Psoas muscle (tissue), 8 donors: Measurements from ENCODE around the gene FAM149B1. TPM values are rescaled to one million over a fixed set of nuclear protein-coding genes. Genes with fewer than 3 reads are reported as not detected.

Experiments used
- ATAC-seq, 4 donors: fragments of 200-7000 bp; cut with Tn5 transposase; one replicate each; pipeline ENCODE4 v1.9.1; 2020; ENCODE audit warnings: moderate library complexity in 3 of 4, mild to moderate bottlenecking in 2 of 4
- DNase-seq, 2 donors: peaks; one replicate each; pipeline ENCODE4 v3.0.0-alpha.2; 2020
- H3K27ac ChIP-seq: fragments of 200-600 bp; one replicate; pipeline ENCODE4 v1.8.0; 2022
- H3K27me3 ChIP-seq, 3 donors: fragments of 200-600 bp in 1 of 3; one replicate each; pipeline versions ENCODE4 v1.6.1 to v1.8.0; 2013 to 2022; ENCODE audit warnings: low read length in 2 of 3, mild to moderate bottlenecking in 2 of 3, moderate library complexity in 1 of 3; ENCODE audit not compliant: insufficient read depth in 3 of 3
- H3K36me3 ChIP-seq, 2 donors: fragments of 200-600 bp in 1 of 2; one replicate each; pipeline versions ENCODE4 v1.6.1 to v1.8.0; 2013 to 2022; ENCODE audit warnings: low read depth in 1 of 2, mild to moderate bottlenecking in 1 of 2, moderate library complexity in 1 of 2; ENCODE audit not compliant: insufficient read depth in 1 of 2
- H3K4me1 ChIP-seq: fragments of 200-600 bp; one replicate; pipeline ENCODE4 v1.8.0; 2022
- H3K4me3 ChIP-seq: fragments of 200-600 bp; one replicate; pipeline ENCODE4 v1.8.0; 2022; ENCODE audit warnings: mild to moderate bottlenecking
- H3K9me3 ChIP-seq: fragments of 200-600 bp; one replicate; pipeline ENCODE4 v1.8.0; 2022
- WGBS, 3 donors: extraction: QIAGEN DNeasy Blood & Tissue Kit; methylation state at CpG; one replicate each; pipeline versions ENCODE4 v1.1.6 to v1.1.7; 2013; 5-methylcytosine and 5-hydroxymethylcytosine counted together
- intact Hi-C, 2 donors: fragments of 100-400 bp; cut with DNase I; formaldehyde crosslinking; loops; one replicate each; pipeline versions ENCODE4 v1.11.0 to v1.14.2; 2022
- polyA plus RNA-seq, 3 donors: library from polyadenylated mRNA; stranded (reverse); fragments of 200-250 nt; gene quantifications; one replicate each; pipeline ENCODE4 v1.2.3, GENCODE V29; 2013
- total RNA-seq, 4 donors: library from RNA; stranded (reverse); fragmentation: NEBNext Ultra II Directional in 2 of 4; extraction: Animal tissue kit (Norgen Biotek cat#: 25700) in 2 of 4; gene quantifications; one replicate each; pipeline versions ENCODE4 v1.2.1 to v1.2.4, GENCODE V29; 2021 to 2023
- TF ChIP-seq, protein P1 (sequence below): fragments of 200-600 bp; IDR thresholded peaks from one replicate; pipeline ENCODE4 v1.8.0; 2022; ENCODE audit warnings: antibody characterized with exemption
- donor health status: healthy with polysubstance abuse.
- donor health status: DM: no; HTN: no; CAD: no; lungs with moderate emphysema.
- donor health status: Bipolar disorder and iron deficiency.
- donor health status: healthy.
- donor health status: DM: yes; HTN: yes; CAD: no.
- donor health status: DM: no; HTN: no; CAD: no.
- donor health status: DM: no; HTN: no; CAD: no.
- donor health status: DM: yes; HTN: yes; CAD: no.

FAM149B1 gene
- total and polyA plus RNA-seq, 7 donors, result 8.2 to 18.1 (median 10.8) TPM

DNA sequence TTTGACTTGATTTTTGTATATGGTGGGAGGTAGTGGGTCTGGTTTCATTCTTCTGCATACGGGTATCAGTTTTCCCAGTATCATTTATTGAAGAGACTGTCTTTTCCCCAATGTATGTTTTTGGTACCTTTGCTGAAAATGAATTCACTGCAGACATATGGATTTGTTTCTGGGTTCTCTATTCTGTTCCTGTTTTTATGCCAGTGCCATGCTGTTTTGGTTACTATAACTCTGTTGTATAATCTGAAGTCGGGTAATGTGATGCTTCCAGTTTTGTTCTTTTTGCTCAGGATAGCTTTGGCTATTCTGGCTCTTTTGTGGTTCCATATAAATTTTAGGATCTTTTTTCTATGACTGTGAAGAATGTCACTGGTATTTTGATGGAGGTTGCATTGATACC, 947 bp upstream of the FAM149B1 start:
- Histone ChIP-seq H3K27me3 (no peaks in the 10 kb centered on the region), H3K27ac (peak overlapping the region; percentile 99), H3K4me3 (peak overlapping the region; percentile 98), H3K36me3 (peaks cover 8 to 27% of the 10 kb centered on the region in 2 donors), H3K4me1 (peaks cover 43% of the 10 kb centered on the region), H3K9me3 (no peaks in the 10 kb centered on the region)
- TF ChIP-seq, protein P1, sequence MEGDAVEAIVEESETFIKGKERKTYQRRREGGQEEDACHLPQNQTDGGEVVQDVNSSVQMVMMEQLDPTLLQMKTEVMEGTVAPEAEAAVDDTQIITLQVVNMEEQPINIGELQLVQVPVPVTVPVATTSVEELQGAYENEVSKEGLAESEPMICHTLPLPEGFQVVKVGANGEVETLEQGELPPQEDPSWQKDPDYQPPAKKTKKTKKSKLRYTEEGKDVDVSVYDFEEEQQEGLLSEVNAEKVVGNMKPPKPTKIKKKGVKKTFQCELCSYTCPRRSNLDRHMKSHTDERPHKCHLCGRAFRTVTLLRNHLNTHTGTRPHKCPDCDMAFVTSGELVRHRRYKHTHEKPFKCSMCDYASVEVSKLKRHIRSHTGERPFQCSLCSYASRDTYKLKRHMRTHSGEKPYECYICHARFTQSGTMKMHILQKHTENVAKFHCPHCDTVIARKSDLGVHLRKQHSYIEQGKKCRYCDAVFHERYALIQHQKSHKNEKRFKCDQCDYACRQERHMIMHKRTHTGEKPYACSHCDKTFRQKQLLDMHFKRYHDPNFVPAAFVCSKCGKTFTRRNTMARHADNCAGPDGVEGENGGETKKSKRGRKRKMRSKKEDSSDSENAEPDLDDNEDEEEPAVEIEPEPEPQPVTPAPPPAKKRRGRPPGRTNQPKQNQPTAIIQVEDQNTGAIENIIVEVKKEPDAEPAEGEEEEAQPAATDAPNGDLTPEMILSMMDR, result no peak
- WGBS, 3 donors, result 71 to 84% (median 80%) methylated on average over 2 of the region's 2 CpGs
- intact Hi-C loops, result loop anchor here in 1 of 2 donors (10.0 kb wide), 1 partner anchor 802 kb away; no protein-coding TSS in a partner anchor
- DNase-seq, result no peak
- no peak for ATAC-seq

GRCh38 chr10:73167458-73167782, 499 bp upstream of the FAM149B1 start:
- Histone ChIP-seq H3K4me3 (peak overlapping the region; percentile 98), H3K36me3 (peaks cover 8 to 22% of the 10 kb centered on the region in 2 donors), H3K9me3 (no peaks in the 10 kb centered on the region), H3K27ac (peak overlapping the region; percentile 99), H3K27me3 (no peaks in the 10 kb centered on the region), H3K4me1 (peaks cover 38% of the 10 kb centered on the region)
- no peak for ATAC-seq
- WGBS, 3 donors, result 3 to 9% (median 8%) methylated on average over 5 of the region's 5 CpGs
- intact Hi-C loops, result loop anchor here in 1 of 2 donors (10.0 kb wide), 1 partner anchor 803 kb away; no protein-coding TSS in a partner anchor
- no peak for DNase-seq
- TF ChIP-seq, protein P1, result no peak

GRCh38 chr10:73168465-73168803, 515 bp downstream of the FAM149B1 start:
- ATAC-seq, result peak in 3 of 4 donors; percentile 26 to 37 (median 32)
- TF ChIP-seq, protein P1, result no peak
- peaks cover 30% of the 10 kb centered on the region for H3K4me1 ChIP-seq
- no peaks in the 10 kb centered on the region for H3K9me3 ChIP-seq
- H3K27me3 ChIP-seq, result no peaks in the 10 kb centered on the region
- peak overlapping the region; percentile 98 for H3K4me3 ChIP-seq
- H3K36me3 ChIP-seq, result peaks cover 5 to 12% of the 10 kb centered on the region in 2 donors
- peak overlapping the region; percentile 99 for H3K27ac ChIP-seq
- intact Hi-C loops, result loop anchor here in 1 of 2 donors (10.0 kb wide), 1 partner anchor 804 kb away; no protein-coding TSS in a partner anchor
- WGBS, 3 donors, result 0 to 1% (median 0%) methylated on average over 6 of the region's 6 CpGs
- no peak for DNase-seq

DNA sequence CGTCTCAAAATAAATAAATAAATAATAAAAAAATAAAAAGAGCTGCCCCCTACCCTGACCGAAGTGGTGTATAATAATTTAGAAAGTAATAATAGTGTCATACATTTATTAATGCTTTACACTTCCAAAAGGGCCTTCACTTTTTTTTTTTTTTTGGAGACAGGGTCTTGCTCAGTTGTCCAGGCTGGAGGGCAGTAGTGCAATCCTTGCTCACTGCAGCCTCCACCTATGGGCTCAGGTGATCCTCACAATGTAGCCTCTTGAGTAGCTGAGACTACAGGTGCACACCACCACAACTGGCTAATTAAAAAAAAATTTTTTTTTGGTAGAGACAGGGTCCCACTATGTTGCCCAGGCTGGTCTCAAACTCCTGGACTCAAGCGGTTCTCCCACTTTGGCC, 1.4 kb downstream of the FAM149B1 start:
- WGBS, 3 donors, result 91 to 96% (median 93%) methylated on average over 3 of the region's 3 CpGs
- H3K36me3 ChIP-seq, result peaks cover 0 to 5% of the 10 kb centered on the region in 2 donors
- intact Hi-C loops, result loop anchor here in 1 of 2 donors (10.0 kb wide), 1 partner anchor 805 kb away; no protein-coding TSS in a partner anchor
- TF ChIP-seq, protein P1, result no peak
- no peak overlapping the region for H3K4me3 ChIP-seq
- H3K4me1 ChIP-seq, result peaks cover 24% of the 10 kb centered on the region
- H3K27me3 ChIP-seq, result no peaks in the 10 kb centered on the region
- H3K27ac ChIP-seq, result no peak overlapping the region
- ATAC-seq, result no peak
- H3K9me3 ChIP-seq, result no peaks in the 10 kb centered on the region
- DNase-seq, result no peak

- no peaks in the 10 kb centered on the region for H3K27me3 ChIP-seq
- no peak for ATAC-seq
- DNase-seq, result no peak
- no peak overlapping the region for H3K4me3 ChIP-seq
- peaks cover 0 to 29% of the 10 kb centered on the region in 2 donors for H3K36me3 ChIP-seq
- intact Hi-C loops, result no loop called here
- TF ChIP-seq, protein P1, result no peak
- no peaks in the 10 kb centered on the region for H3K9me3 ChIP-seq
- H3K27ac ChIP-seq, result no peak overlapping the region
- peaks cover 6% of the 10 kb centered on the region for H3K4me1 ChIP-seq
Measured at GRCh38 chr10:73172867-73173266, 4.9 kb downstream of the FAM149B1 start.
